ENCODE data around the gene DOCK9.

DNA sequence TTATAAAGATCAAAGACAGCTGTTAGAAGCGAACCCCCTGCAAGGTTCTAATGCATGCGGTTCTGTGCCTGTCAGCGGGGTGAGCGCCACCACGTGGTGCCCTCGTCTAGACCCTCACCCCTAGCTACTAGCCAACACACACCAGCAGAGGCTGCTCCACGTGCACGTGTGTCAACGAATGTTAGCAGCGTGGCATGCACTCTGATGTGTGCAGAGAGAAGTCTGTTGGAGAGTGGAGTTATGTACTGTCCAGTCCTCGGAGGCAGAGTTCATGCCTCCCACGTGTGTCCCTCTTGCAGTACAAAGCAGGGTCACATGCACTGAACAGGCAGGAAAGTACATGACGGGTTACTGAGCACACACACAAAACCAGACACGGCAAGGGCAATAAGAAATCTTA is 150.4 kb downstream of the DOCK9 start:
- TF ChIP-seq, protein P1, sequence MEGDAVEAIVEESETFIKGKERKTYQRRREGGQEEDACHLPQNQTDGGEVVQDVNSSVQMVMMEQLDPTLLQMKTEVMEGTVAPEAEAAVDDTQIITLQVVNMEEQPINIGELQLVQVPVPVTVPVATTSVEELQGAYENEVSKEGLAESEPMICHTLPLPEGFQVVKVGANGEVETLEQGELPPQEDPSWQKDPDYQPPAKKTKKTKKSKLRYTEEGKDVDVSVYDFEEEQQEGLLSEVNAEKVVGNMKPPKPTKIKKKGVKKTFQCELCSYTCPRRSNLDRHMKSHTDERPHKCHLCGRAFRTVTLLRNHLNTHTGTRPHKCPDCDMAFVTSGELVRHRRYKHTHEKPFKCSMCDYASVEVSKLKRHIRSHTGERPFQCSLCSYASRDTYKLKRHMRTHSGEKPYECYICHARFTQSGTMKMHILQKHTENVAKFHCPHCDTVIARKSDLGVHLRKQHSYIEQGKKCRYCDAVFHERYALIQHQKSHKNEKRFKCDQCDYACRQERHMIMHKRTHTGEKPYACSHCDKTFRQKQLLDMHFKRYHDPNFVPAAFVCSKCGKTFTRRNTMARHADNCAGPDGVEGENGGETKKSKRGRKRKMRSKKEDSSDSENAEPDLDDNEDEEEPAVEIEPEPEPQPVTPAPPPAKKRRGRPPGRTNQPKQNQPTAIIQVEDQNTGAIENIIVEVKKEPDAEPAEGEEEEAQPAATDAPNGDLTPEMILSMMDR (conservative IDR thresholded peaks at IDR 0.05 in 1 of 2, IDR thresholded peaks at IDR 0.05 in 1 of 2; ENCODE audit: extremely low read depth in 1 of 2, insufficient read depth in 1 of 2, low read depth in 1 of 2, low read length in 2 of 2): no peak
- TF ChIP-seq EZH2 (IDR thresholded peaks at IDR 0.05; ENCODE audit: borderline replicate concordance, low read length): no peak

Data from mammary epithelial cell (primary cell).